Stimulated activated CD4-positive, alpha-beta T cell treated with anti-CD3 and anti-CD28 coated beads, TNF-alpha, amount 100 ng/mL, for 1 hour (primary cell): ENCODE measurements around the gene BOD1.
A peak's percentile ranks its signal among the peaks of the same experiment; 100 is the strongest.
"Not testable (repeated sequence)": the region's sequence is repeated elsewhere in the genome, so short reads cannot be mapped to it uniquely, and the experiment has no call there.

Experiments used
- DNase-seq, 3 donors: peaks; one replicate each; pipeline ENCODE4 v3.0.0-alpha.2; 2020; ENCODE audit warnings: low read depth in 3 of 3, low spot score in 1 of 3

Gene BOD1

DNA sequence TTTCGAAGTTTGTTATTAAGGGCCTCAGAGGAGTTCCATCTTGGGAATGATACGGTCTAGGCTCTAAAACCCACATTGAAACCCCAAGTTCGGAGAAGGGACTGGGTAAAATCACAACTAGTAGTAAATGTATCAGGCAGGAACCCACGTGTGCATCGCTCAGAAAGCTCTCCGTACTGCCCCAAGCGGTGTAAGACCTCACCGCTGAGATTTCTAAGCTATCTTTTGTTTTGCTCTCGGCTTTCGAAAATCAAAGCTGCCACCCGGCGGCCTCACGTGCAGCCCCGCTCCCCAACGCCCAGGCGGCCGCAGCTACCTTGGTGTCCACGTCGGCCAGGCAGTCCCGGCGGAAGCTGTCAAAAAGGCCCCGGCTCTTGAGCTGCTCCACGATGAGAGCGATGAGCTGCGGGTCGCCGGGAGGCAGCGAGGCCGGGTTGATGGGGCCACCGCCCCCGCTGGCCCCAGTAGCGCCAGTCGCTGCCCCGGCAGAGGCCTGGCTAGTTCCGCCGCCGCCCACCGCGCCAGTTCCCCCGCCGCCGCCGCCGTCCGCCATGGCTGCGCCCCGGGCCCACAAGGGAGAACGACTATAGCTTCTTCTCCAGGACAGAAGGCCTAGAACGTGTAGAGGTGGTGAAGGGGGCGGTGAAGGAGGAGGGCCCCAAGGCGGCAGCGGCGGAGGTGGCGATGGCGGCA, 420 bp downstream of the BOD1 start:
- peak; percentile 10 to 49 (median 29) for DNase-seq

DNA sequence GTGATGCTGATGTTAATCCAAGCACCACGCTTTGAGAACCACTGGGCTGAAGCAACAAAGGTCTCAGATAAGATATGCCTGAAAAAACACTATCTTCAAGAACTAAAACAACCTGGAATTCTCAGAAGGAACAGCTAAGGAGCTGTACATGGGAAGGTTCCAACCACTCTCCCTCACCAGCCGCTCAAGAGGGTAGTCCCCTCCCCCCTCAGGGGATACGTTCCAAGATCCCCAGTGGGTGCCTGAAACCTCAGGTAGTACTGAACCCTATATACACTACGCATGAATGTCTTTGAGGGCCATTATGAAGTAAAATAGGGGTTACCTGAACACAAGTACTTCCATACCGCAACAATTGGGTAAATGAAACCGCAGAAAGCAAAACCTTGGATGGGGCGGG, 1.9 kb downstream of the BOD1 start:
- no peak for DNase-seq

DNA sequence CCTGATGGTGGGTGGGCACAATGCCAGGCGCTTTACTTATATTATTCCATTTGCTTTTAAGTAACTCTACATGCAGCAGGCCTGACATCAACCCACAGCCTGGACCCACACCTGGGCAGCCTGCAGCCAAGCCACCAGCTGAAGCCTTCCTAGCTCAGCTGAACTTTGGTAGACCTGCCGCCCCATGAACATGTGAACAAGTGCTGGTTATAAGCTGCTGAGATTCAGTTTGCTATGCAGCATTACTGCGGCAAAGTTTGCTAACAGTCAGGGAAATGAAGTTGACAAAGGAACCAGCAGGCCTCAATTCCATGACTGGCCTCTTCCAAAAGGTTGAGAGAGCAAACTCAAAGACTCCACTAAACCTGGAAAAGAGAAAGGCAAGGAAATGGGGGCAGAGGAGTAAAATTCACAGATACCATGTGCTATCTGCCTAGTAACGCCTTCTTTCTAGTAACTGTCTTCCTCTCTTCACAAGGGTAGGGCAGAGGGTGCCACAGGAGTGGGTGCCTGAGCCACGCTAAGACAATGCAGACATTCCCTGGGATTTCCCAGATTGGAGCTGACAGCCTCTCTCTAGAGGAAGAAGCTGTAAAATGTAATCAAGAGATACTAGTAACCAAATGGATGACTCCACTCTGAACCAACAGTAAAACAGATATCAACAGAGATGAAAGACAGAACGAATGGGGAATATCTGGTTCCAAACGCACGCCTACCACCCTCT, 2.9 kb downstream of the BOD1 start:
- DNase-seq: no peak

DNA sequence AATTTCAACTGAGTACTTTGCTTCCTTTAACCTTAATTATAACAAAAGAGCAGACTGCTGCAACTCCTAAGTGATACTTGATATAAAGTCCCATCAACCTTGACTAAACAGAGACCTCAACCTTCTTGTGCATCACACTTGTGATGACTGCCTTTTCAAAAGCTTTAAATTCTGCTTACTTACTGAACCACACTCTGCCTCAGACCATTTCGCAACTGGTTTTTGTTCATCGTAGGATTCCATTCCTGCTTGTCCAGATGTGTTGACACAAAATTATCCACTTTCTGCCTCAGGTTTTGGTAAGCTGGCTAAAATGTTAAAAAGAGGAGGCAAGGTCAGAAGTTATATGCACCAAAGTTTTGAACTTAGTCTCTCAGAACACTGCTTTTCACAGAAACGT, 3.5 kb downstream of the BOD1 start:
- no peak for DNase-seq

DNA sequence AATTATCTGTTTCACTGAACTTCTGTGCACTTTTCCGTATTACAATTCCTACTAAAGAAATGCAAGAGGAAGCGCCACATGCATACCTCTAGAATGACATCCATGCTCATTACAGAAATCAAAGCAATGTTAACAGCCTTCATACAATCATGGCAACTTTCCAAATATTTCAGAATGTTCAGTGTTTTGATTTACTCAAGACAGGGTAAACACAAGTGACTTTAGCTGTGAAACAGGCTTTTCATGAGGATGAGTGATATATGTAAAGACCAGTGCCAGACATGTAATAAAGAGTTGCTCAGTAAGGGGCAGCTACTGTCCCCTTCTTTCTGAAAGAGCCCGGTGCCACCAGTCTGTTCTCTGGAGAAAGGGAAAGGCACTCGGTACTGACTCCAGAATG, 4.7 kb downstream of the BOD1 start:
- no peak for DNase-seq

DNA sequence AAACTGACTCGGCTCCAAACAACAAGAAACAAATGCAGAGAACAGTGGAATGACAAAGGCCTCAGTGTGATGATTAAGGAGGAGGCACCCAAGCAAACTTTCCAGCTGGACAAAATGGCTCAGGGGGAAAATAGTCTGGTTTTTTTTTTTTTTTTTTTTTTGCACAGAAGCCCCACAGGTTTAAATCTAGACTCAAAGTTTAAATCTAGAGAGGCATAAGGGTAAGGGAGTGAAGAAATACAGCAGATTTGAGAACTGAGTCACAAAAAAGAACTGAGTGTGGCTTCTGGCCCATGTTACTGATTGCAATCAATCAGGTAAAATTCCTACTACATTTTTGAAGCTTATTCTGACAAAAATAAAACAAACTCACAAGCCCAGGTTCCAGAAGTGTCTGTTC, 12.3 kb downstream of the BOD1 start:
- DNase-seq: no peak

DNA sequence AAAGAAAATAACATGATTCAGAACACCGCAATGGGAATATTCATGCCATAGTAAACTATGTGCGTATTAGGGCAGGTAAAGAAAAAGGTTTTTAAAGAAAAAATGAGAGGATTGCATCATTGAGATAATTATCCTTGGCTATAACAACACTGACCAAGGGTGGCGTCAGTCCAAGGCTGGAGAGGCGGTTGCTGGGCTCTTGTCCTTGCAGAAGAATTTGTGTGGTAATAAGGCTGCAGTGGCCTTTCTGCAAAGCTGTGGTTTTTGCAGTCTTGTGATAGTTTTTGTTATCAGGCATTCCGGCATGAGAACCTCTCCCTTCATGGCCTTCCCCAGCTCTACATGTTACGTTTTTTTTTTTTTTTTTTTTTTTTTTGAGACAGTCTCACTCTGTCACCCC, 14.0 kb downstream of the BOD1 start:
- no peak for DNase-seq

DNA sequence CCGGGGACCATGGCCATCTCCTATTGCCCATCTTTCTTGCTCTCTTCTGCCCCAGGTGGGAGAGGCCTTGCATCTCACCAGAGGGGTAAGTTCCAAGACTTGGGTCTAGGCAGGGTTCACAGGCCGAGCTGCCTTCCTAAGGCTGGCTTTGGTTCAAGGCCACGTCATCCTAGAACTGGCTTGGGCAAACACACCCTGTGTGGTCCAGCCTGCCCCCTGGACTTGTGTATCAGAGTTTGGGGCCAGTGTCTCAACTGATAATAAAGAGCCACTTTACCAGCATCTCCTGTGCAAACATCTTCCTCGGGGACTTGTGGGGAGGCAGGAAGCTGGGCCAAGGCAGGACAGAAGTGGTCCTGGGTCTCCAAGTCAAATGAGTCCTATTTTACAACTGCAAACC, 17.8 kb downstream of the BOD1 start:
- DNase-seq: no peak

DNA sequence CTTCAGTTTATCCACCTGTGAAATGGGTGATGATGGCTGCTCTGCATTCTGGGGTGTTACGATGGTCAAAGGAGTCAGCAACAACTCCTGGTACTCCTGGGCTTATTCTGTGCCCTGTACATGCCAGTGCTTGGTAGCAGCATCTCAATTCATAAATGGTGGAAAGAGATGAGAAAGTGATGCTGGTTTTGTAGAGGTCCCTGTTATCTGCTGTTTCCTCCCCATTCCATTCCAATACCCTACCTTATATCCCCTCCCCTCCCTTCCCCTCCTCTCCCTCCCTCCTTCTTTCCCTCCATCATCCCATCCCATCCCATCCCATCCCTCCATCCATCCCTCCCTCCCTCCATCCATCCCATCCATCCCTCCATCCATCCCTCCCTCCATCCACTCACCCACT, 19.1 kb downstream of the BOD1 start:
- DNase-seq: no peak

DNA sequence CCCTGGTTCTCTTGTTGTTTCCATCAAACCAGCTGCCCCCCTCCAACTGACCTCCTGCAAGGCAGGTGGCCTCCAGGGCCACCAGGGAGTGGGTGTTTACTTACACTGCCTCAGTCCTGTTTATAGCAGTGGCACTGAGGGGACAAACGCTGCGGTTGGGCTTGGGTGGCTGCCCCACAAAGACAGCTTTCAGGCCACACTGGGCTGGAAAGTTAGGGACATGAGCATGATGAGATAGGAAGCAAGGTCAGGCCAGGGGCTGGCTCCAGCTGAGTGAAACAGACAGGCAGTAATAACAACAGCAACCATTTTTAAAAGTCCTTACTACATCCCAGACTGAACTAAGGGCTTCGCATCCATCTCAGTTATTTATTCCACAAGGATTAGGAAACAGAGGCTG, 20.6 kb downstream of the BOD1 start:
- DNase-seq: no peak

DNA sequence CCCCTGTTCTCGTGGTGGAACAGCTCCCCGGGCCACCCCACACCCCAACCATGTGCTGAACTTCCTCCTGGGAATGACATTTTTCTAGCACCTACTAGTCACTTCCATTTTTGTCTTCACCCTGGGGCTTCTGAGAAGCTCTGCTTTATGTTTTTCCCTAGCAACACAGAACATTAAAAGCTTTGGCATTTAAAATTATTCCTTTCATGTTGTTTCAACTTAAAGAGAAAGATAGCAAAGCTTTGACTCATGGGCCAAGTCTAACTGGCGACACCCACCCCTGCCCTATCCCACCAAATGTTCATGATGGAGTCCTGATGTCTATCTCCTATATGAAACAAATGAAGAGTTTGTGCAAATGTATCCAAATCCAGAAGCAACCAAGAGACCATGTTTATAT, 22.4 kb downstream of the BOD1 start:
- no peak for DNase-seq

DNA sequence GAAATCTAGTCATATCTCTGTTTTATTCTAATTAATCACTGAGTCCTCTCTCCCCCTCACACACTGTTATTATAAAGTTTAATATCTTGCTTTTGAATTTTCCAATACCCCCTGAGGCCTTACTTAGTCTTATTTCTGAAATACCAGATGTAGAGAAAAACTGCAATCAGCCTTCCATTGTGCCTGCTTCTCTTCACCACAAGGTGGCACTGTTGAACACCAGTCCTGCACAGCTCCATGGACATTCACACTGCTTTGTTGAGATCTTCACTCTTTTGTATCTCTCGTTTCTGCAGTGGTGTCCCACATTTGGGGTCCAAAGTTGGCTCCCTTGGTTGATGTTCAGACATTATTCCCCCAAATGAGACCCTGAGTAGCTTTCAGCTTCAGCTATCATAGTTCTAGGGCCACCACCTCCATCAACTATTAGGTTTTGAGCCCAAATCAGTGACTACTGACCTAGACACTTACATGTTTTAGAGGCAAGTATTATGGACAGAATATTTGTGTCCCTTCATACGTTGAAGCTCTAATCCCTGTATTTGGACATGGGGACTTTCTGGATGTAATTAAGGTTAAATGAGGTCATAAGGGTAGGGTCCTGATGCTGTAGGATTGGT, 24.3 kb downstream of the BOD1 start:
- DNase-seq: no peak

DNA sequence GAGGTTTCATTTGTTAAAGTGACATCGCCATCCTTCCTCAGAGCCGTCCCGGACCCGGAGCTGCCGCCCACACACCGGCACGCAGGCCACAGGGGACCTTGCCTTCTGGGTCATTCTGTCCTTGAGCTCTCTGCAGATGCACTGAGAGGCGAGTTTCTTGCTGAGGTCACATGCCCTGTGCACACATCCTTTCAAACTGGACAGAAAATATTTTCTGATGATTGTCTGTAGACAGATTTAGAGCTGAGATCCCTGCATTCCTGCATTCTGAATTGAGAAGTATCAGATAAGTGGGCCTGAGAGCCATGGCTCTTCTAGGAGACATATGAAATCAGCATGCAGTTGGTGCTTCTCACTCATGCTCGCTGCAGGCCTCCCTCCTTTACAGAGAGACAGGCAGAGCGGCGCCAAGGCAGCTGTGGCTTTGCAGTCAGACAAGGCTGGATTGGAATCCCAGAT, 25.4 kb downstream of the BOD1 start:
- no peak for DNase-seq

DNA sequence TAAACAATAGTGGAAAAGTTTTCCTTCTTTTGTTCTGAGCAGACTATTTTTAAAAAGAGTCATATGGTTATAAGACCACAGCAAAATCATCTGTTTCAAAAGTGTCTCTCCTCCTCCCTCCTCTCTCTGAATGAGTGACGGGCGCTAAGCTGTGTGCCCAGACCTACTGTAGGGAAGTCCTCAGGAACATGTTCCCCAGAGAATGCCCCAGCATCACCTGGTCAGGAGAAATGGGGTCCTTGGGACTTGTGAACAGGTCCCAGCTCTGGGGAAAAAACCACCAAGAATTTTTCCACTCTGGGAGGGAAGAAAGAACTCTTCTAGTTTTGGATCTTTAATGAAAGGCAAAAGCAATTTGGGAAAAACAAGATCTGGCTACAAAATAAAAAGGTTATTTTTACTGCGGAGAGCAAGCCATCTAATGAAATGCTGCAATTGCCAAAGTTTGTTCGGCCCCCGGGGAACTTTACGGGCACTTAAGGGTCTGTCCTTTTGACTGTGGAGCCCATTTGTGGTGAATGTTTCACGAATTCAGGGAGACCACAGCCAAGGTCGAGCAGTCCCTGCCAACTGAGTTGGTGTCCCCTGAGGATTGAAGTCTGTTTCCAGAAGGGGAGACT, 25.9 kb downstream of the BOD1 start:
- DNase-seq: no peak

DNA sequence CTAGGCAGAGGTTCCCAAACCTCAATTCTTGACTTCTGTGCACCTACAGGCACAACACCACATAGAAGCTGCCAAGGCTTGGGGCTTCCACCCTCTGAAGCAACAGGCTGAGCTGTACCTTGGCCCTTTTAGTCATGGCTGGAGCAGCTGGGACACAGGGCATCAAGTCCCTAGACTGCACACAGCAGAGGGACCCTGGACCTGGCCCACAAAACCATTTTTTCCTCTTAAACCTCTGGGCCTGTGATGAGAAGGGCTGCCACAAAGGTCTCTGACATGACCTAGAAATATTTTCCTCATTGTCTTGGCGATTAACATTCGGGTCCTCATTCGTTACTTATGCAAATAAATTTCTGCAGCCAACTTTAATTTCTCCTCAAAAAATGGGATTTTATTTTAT, 30.3 kb downstream of the BOD1 start:
- DNase-seq: not testable (repeated sequence)

DNA sequence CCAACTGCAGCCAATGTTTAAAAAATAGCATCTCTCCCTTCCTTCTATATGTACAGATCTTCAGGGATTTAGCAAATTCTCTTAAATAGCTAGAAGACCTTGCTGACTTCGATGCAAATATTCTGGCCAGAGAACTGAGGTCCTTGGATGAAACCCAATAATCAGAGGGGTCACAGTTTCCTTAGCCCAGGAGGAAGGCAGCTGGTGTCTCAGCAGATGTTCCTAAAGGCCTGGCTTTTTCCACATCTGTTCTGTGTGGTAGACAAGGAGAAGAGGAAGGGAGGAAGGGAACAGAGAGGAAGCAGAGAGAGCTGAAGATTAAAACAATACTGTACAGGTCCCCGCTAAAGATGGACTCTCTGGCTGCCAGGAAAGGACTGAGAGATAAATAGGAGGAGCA, 33.1 kb downstream of the BOD1 start:
- no peak for DNase-seq

DNA sequence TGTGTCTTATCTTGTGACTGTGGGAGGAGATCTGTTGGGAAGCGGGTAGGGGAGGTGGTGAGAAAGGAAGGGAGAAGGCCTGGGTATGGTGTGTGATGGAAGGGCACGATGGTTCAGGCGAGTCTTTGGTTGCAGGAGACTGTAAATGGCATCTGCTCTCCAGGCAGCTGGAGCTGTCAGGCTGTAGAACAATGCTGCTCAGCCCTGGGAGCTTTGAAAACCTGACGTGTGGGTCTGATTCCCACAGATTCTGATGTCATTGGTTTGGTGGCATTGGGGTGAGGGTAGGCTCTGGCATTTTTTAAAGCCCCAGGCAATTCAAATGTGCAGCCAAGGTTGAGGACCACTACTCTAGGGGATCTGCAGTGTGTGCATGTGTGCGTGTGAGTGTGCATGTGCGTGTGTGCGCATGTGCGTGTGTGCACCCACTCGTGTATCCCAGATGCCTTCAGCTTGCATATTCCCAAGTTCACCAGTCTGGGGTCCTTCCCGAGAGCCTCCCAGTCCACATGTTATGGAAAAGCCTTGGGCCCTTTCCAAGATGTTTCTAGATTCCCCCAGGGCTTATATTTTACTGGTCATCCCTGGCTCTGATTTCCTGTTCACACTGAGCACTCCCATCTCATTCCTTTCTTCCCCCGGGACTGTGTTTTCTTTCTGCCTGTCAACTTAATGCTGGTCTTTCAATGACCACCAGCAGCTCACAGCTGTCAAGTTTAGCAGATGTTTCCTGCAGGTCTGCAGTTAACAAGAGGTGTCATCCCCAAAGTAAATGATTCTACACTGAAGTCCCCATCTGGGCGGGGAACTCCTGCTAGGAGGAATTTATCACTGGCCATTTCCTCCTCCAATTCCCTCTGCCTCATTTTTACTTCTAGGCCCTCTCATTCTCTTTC, 34.0 kb downstream of the BOD1 start:
- no peak for DNase-seq

DNA sequence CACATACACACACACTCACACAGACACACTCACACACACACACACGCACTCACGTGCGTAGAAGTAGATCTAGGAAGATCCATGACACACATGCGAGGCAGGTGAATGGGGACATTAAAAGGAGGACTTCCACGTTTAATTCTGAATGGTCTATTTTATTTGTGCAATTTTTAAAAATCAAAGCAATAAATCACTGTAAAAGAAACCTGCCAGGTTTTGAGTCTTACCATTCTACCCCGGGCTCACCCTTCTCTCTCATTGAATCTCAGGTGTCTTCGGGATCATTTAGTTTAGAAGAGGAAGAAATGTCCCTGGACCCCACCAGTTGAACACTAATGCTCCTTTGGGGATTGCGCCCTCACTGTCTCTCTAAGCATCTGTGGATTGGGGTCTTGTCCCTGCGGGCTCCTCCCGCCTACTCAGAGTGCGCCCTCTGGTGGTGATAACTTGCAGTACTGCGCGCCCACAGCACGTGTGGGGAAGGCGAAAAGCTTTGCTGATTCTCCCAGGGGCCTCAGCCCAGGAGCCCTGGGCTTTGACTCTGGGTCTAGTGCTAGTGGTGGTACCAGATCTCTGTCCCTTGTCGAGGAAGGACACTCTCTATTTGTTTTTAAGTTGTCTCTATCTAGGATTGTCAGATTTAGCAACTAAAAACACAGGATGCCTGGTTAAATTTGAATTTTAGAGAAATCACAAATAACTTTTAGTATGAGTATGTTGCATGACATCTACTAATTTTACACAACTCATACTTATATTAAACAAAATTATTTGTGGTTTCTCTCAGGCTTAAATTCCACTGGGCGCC, 34.8 kb downstream of the BOD1 start:
- peak in 1 of 3 donors; percentile 14 for DNase-seq

DNA sequence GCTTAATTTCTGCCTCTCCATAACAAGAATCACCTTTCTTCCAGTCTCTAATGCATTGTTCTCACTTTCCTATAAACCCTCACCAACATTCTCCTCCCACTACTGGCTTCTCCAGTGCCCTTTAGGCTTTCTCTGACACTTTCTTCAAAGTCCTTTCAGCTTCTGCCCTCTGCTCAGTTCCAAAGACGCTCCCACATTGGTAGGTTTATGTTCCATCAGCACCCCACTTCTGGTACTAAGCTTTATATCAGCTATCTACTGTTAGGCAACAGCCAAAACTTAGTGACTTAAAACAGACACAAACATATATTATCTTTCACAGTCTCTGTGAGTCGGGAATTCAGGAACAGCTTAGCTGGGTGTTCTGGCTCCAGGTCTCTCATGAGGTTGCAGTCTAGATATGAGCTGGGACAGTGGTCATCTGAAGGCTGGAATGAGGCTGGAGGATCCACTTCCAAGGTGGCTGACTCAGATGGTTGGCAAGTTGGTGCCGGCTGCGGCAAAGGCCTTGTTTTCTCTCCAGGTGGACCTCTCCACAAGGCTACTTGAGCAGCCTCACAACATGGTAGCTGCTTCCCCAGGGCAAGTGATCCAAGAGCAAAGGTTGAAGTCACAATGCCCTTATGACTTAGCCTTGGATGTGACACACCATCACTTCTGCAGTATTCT, 37.4 kb downstream of the BOD1 start:
- DNase-seq: no peak

DNA sequence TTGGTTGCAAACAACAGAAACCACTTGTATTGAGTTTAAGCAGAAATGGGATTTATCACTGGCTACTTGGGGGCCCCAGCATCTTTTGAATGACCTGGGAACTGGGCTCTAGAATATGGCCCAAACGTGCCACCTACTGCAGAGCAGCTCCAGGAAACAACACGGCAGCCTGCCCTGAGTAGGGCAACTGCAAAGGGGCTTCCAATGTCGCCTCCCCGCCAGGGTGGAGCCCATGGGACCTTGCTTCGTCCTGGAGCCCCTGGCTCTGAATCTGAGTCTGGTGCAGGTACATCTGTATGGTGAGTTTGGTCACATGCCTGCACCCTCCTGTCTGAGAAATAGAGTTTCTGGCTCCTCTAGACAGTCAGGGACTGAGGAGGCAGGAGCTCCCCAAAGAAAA, 38.6 kb downstream of the BOD1 start:
- no peak for DNase-seq
